ENCODE results near the gene ADAM30.

DNA sequence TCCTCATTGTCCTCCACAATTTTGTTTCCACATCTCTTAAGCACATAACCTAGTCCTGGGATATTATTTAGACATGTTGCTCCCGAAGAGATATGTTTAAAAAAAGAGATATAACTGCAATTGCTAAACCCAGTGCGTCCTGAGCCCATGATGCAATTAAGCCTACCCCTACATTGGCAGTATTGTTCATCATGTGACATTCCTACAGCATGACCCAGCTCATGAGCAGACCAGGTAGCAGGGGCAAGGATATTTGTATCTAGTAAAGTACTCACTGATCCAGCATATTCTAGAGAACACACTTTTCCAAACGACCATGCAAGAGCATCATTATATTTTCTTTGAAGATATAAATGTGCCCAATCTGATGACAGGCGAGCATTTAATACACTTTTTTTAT is 1.2 kb downstream of the ADAM30 start:
- TF ChIP-seq, protein P1, sequence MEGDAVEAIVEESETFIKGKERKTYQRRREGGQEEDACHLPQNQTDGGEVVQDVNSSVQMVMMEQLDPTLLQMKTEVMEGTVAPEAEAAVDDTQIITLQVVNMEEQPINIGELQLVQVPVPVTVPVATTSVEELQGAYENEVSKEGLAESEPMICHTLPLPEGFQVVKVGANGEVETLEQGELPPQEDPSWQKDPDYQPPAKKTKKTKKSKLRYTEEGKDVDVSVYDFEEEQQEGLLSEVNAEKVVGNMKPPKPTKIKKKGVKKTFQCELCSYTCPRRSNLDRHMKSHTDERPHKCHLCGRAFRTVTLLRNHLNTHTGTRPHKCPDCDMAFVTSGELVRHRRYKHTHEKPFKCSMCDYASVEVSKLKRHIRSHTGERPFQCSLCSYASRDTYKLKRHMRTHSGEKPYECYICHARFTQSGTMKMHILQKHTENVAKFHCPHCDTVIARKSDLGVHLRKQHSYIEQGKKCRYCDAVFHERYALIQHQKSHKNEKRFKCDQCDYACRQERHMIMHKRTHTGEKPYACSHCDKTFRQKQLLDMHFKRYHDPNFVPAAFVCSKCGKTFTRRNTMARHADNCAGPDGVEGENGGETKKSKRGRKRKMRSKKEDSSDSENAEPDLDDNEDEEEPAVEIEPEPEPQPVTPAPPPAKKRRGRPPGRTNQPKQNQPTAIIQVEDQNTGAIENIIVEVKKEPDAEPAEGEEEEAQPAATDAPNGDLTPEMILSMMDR (IDR thresholded peaks at IDR 0.05; ENCODE audit: low read length), result no peak
- TF ChIP-seq EZH2 (IDR thresholded peaks at IDR 0.05; ENCODE audit: borderline replicate concordance, low read length), result no peak
